Mucosa of stomach (tissue), 1 donor: Measurements from ENCODE around the gene CLDN24.

Experiments
- H3K27me3 ChIP-seq: one replicate; pipeline ENCODE4 v1.7.0; 2013; ENCODE audit warnings: mild to moderate bottlenecking, low read length; ENCODE audit not compliant: control insufficient read depth, insufficient read depth
- H3K36me3 ChIP-seq: one replicate; pipeline ENCODE4 v1.7.0; 2013; ENCODE audit warnings: low read length; ENCODE audit not compliant: control insufficient read depth, insufficient read depth
- H3K4me1 ChIP-seq: one replicate; pipeline ENCODE4 v1.7.0; 2013; ENCODE audit warnings: mild to moderate bottlenecking, low read length; ENCODE audit not compliant: control insufficient read depth, insufficient read depth
- H3K4me3 ChIP-seq: one replicate; pipeline ENCODE4 v1.7.0; 2013; ENCODE audit warnings: low read length
- H3K9ac ChIP-seq: one replicate; pipeline ENCODE4 v1.7.0; 2013; ENCODE audit warnings: mild to moderate bottlenecking, low read length, moderate library complexity
- H3K9me3 ChIP-seq: one replicate; pipeline ENCODE4 v1.7.0; 2013; ENCODE audit warnings: mild to moderate bottlenecking, low read length, moderate library complexity; ENCODE audit not compliant: control insufficient read depth
- donor health status: Pancreatic carcinoma.

The CLDN24 gene

DNA sequence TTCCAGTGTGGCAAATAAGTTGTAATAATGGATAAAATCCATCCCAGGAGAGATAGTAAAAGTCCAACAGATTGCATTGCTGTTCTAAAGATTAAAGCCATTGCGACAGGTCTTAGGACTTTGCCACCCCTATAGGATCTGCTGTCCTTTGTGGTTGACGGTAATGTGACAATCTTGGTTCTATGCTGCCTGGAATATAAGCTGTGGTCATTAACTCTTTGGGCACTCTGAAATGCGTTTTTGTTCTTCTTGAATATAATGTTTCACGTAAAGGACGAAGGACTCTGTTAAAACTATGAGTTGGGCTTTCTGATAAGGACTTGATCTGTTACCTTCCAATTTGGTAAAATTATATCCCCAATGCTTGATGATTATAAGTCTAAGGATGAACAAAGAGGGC is at the start of gene CLDN24:
TSS of gene CLDN24 (minus strand) at position 101 of the 400 bp plus-strand sequence. CDS start at position 101, 0 bp downstream.
- Histone ChIP-seq H3K27me3 (no peaks in the 10 kb centered on the region), H3K36me3 (no peaks in the 10 kb centered on the region), H3K4me3 (no peak within 1 kb of the TSS), H3K9me3 (no peaks in the 10 kb centered on the region), H3K4me1 (peaks cover 4% of the 10 kb centered on the region), H3K9ac (no peak within 1 kb of the TSS)

DNA sequence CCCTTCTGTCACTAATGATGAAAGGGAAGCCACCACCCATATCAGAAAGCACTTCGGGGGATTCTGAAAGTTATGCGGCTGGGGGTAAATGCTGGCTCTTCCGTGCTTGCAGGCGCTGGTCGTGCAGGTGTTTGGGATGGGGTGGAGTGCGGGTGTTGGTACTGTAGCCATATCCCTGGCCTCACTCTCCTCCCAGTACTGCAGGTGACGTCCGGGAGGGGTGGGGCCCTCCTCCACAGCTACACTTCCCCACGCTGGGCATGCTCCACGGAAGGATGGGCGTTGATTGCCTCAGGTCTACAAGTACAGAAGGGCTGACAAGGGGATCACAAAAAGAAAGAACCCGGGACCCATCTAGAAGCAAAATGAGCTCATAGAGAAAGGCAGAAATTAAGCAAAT is 48.6 kb upstream of the CLDN24 start:
- Histone ChIP-seq H3K9ac (no peak overlapping the region), H3K9me3 (no peaks in the 10 kb centered on the region), H3K4me3 (no peak overlapping the region), H3K36me3 (no peaks in the 10 kb centered on the region), H3K4me1 (no peaks in the 10 kb centered on the region), H3K27me3 (no peaks in the 10 kb centered on the region)

GRCh38 chr4:183369073-183369472 is 46.8 kb upstream of the CLDN24 start:
- no peak overlapping the region for H3K4me3 ChIP-seq
- no peaks in the 10 kb centered on the region for H3K9me3 ChIP-seq
- H3K27me3 ChIP-seq = no peaks in the 10 kb centered on the region
- no peak overlapping the region for H3K9ac ChIP-seq
- H3K36me3 ChIP-seq = no peaks in the 10 kb centered on the region
- H3K4me1 ChIP-seq = no peaks in the 10 kb centered on the region

GRCh38 chr4:183366206-183366835 is 44.1 kb upstream of the CLDN24 start:
- no peak overlapping the region for H3K4me3 ChIP-seq
- no peaks in the 10 kb centered on the region for H3K36me3 ChIP-seq
- no peaks in the 10 kb centered on the region for H3K9me3 ChIP-seq
- no peaks in the 10 kb centered on the region for H3K27me3 ChIP-seq
- no peaks in the 10 kb centered on the region for H3K4me1 ChIP-seq
- H3K9ac ChIP-seq = no peak overlapping the region

GRCh38 chr4:183364025-183364424 is 41.8 kb upstream of the CLDN24 start:
- Histone ChIP-seq H3K9me3 (no peaks in the 10 kb centered on the region), H3K4me3 (no peak overlapping the region), H3K36me3 (no peaks in the 10 kb centered on the region), H3K4me1 (no peaks in the 10 kb centered on the region), H3K27me3 (no peaks in the 10 kb centered on the region), H3K9ac (no peak overlapping the region)

GRCh38 chr4:183362916-183363542 is 40.8 kb upstream of the CLDN24 start:
- Histone ChIP-seq H3K9ac (no peak overlapping the region), H3K4me1 (no peaks in the 10 kb centered on the region), H3K9me3 (no peaks in the 10 kb centered on the region), H3K36me3 (no peaks in the 10 kb centered on the region), H3K4me3 (no peak overlapping the region), H3K27me3 (no peaks in the 10 kb centered on the region)

- Histone ChIP-seq H3K4me1 (no peaks in the 10 kb centered on the region), H3K9ac (no peak overlapping the region), H3K4me3 (no peak overlapping the region), H3K27me3 (peaks cover 6% of the 10 kb centered on the region), H3K36me3 (no peaks in the 10 kb centered on the region), H3K9me3 (no peaks in the 10 kb centered on the region)
Observed at GRCh38 chr4:183362036-183362435, 39.8 kb upstream of the CLDN24 start.

- no peak overlapping the region for H3K9ac ChIP-seq
- no peaks in the 10 kb centered on the region for H3K36me3 ChIP-seq
- H3K4me3 ChIP-seq = no peak overlapping the region
- H3K27me3 ChIP-seq = peaks cover 20% of the 10 kb centered on the region
- peaks cover 12% of the 10 kb centered on the region for H3K4me1 ChIP-seq
- no peaks in the 10 kb centered on the region for H3K9me3 ChIP-seq
Observed at GRCh38 chr4:183360161-183360919, 38.1 kb upstream of the CLDN24 start.

GRCh38 chr4:183358215-183358755 is 36.1 kb upstream of the CLDN24 start:
- Histone ChIP-seq H3K9me3 (no peaks in the 10 kb centered on the region), H3K9ac (no peak overlapping the region), H3K36me3 (no peaks in the 10 kb centered on the region), H3K4me3 (no peak overlapping the region), H3K27me3 (peaks cover 20% of the 10 kb centered on the region), H3K4me1 (peaks cover 12% of the 10 kb centered on the region)

GRCh38 chr4:183356931-183357675 is 34.9 kb upstream of the CLDN24 start:
- H3K9ac ChIP-seq = no peak overlapping the region
- H3K36me3 ChIP-seq = no peaks in the 10 kb centered on the region
- peaks cover 20% of the 10 kb centered on the region for H3K27me3 ChIP-seq
- H3K4me3 ChIP-seq = no peak overlapping the region
- no peaks in the 10 kb centered on the region for H3K9me3 ChIP-seq
- peaks cover 12% of the 10 kb centered on the region for H3K4me1 ChIP-seq

DNA sequence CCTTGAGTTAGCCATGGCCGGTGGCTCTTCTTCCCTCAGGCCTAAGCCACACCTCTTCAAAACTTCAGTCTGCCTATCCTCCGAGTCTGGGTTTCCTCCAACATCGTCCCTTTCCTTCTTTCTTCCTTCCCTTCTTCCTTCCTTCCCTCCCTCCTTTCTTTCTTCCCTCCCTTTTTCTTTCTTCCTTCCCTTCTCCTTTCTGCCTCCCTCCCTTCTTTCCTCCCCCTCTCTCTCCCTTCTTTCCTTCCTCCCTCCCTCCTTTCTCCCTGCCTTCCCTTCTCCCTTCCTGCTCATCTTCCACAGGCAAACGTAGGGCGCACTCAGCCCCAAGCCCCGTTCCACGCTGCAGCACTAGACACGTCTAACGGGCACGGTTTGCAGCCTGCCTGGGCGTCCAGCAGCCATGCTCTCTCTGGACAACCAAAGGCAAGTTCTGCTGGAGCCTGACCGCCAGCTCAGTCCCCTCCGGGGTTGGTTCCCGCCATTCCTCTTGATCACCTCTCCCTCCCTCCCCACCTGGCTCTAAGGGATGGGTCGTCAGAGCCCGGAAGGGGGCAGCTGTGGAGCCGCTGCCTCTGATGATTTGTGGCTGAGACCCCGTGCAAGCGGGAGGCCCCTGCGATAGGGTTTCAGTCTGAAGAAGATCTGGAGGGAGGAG is 34.1 kb upstream of the CLDN24 start:
- Histone ChIP-seq H3K27me3 (peaks cover 20% of the 10 kb centered on the region), H3K4me1 (peaks cover 12% of the 10 kb centered on the region), H3K9me3 (no peaks in the 10 kb centered on the region), H3K9ac (no peak overlapping the region), H3K4me3 (no peak overlapping the region), H3K36me3 (no peaks in the 10 kb centered on the region)
